Measurements from ENCODE around the gene UEVLD. TPM values are rescaled to one million over a fixed set of nuclear protein-coding genes. Genes with fewer than 3 reads are reported as not detected.

The UEVLD gene
- total RNA-seq (2014; rRNA removed; shearing (Covaris generic)), result 6.2 and 8.4 TPM in 2 replicates

DNA sequence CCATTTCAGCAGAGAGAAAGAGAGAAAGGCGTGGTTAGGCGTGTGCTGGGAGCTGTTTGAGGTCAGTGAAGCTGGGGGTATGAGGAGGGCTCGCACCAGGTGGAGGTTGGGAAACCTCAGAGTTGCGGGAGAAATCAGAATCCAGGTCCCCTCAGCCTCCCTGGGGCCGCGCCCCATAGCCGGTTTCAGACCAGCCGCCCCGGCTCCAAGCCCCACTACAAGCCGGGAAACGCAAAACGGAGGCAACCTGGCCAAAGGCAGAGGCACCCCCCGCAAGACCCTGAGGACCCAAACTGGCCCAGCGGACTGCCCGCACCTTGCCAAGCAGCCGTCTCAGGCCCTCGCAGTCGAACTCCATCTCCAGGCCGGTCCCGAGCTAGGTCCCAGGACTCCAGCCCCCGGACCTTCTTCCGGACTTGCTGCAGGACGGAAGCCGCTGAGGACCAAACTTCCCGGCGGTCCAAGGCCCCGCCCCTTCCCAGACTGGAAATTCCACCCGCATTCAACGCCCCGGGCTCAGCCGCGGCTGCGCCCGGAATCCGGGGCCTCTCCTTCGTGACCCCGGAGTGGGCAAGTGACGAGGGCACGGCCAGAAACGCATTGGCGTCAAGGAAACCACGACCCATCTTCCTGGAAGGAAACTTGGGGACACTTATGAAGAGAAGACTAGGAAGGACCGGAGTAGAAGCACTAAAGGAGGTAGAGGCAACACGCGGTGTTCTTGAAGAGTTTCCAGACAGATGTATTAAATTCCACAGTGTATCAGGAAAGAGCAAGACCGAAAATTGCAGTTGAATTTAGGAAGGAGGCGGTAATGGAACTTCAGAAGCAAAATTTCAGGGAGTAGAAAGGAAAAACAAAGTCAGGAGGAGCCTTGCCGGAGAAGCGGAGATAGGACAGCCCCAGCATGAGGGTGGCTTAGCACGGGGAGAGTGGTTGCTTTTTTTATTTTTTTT, at the start of gene UEVLD:
UEVLD (minus strand) TSS at position 438 of the 956 bp plus-strand sequence; CDS start at position 358, 80 bp downstream.

GRCh38 chr11:18634140-18635032, 45.9 kb upstream of the UEVLD start, which contains the start of gene SPTY2D1:
TSS of gene SPTY2D1 (minus strand) at chr11:18634342. CDS start at chr11:18634257, 85 bp downstream.

GRCh38 chr11:18599739-18600230, 11.3 kb upstream of the UEVLD start, which contains the start of gene MISFA:
TSS of gene MISFA (plus strand) at chr11:18599789. CDS start at chr11:18599929, 140 bp downstream.

GRCh38 chr11:18526521-18527296, 61.8 kb downstream of the UEVLD start, which contains the start of gene TSG101:
TSS of gene TSG101 (minus strand) at chr11:18526942. CDS start at chr11:18526816, 126 bp downstream.

Other genes starting within 250 kb of the UEVLD start
- 465 and 518 TPM in 2 replicates for gene LDHA, start 194.2 kb downstream of the UEVLD start, total RNA-seq (2014; rRNA removed; shearing (Covaris generic))
- 1.7 and 3.7 TPM in 2 replicates for gene LDHC, start 176.4 kb downstream of the UEVLD start, total RNA-seq (2014; rRNA removed; shearing (Covaris generic))
- not detected in 2 replicates for gene LDHAL6A, start 132.9 kb downstream of the UEVLD start, total RNA-seq (2014; rRNA removed; shearing (Covaris generic))
- gene TSG101, start 61.8 kb downstream of the UEVLD start, total RNA-seq (2014; rRNA removed; shearing (Covaris generic)), result 68.1 and 84.3 TPM in 2 replicates
- gene MISFA, start 11.1 kb upstream of the UEVLD start, total RNA-seq (2014; rRNA removed; shearing (Covaris generic)), result not detected in 2 replicates
- gene SPTY2D1, start 45.6 kb upstream of the UEVLD start, total RNA-seq (2014; rRNA removed; shearing (Covaris generic)), result 10.1 and 18.0 TPM in 2 replicates
- 0.88 and 1.4 TPM in 2 replicates for gene TMEM86A, start 110.0 kb upstream of the UEVLD start, total RNA-seq (2014; rRNA removed; shearing (Covaris generic))
- not detected in 2 replicates for gene IGSF22, start 137.5 kb upstream of the UEVLD start, total RNA-seq (2014; rRNA removed; shearing (Covaris generic))
- not detected in 2 replicates for gene PTPN5, start 203.1 kb upstream of the UEVLD start, total RNA-seq (2014; rRNA removed; shearing (Covaris generic))